ENCODE data around the gene LGALSL.

LGALSL gene

DNA sequence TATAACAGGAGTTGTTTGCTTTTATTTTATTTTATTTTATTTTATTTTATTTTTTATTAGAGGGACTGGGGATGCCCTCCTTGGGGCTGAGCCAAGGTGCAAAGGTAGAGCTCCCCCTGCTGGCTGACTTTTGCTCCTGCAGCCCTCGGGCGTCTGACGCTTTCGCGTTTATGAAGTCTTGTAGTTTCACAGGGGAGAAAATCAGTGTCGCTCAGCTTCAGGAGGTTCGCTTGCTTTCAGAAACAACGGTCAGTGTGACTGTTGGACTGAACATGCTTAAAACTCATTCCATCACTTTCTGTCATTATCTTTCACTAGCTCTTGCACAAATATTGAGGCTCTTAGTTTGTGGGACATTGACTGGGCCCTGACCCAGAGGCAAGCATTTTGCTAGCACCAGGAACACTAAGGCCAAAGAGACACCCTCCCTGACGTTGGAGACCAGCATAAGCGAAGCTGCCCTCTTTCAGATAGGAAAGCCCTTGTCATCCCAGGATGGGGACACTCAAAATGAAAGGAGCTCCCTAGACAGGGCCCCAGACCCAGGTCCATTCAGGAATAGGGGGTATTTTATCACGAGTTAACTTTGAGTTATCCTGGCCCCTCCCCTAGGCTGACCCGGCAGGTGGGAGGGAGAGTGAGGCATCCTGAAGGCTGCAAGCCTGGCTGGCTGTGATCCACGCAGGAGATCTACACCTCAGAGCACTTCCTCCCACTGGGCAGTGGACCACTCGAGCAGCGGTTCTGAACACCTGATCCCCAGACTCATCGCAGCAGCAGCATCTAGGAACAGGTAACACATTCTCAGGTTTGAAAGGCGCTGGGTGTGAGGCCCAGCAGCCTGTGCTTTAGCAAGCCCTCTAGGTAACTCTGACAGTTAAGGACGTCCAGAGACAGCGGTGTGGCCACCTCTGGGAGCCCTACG is 34.4 kb downstream of the LGALSL start:
- ATAC-seq: peak; percentile 75
- TF ChIP-seq CSRNP3 (CRISPR knock-in tag; IDR thresholded peaks at IDR 0.05) (no peak), SNAI2 (CRISPR knock-in tag; IDR thresholded peaks at IDR 0.05) (no peak), CSDC2 (CRISPR knock-in tag; IDR thresholded peaks at IDR 0.05) (no peak), TCF4 (CRISPR knock-in tag; IDR thresholded peaks at IDR 0.05; ENCODE audit: borderline replicate concordance) (no peak), ZNF70 (CRISPR knock-in tag; IDR thresholded peaks at IDR 0.05) (no peak), ESRRG (CRISPR knock-in tag; IDR thresholded peaks at IDR 0.05) (no peak), RARB (CRISPR knock-in tag; IDR thresholded peaks at IDR 0.05) (no peak), OSR1 (CRISPR knock-in tag; IDR thresholded peaks at IDR 0.05) (no peak), TOX (CRISPR knock-in tag; IDR thresholded peaks at IDR 0.05; ENCODE audit: borderline replicate concordance) (no peak), ZFP30 (CRISPR knock-in tag; IDR thresholded peaks at IDR 0.05) (no peak), ZC3H10 (CRISPR knock-in tag; IDR thresholded peaks at IDR 0.05) (no peak), ZNF8 (CRISPR knock-in tag; IDR thresholded peaks at IDR 0.05) (no peak), BACH2 (CRISPR knock-in tag; IDR thresholded peaks at IDR 0.05; ENCODE audit: borderline replicate concordance) (no peak)
- TF ChIP-seq, protein P1, sequence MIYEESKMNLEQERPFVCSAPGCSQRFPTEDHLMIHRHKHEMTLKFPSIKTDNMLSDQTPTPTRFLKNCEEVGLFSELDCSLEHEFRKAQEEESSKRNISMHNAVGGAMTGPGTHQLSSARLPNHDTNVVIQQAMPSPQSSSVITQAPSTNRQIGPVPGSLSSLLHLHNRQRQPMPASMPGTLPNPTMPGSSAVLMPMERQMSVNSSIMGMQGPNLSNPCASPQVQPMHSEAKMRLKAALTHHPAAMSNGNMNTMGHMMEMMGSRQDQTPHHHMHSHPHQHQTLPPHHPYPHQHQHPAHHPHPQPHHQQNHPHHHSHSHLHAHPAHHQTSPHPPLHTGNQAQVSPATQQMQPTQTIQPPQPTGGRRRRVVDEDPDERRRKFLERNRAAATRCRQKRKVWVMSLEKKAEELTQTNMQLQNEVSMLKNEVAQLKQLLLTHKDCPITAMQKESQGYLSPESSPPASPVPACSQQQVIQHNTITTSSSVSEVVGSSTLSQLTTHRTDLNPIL (CRISPR knock-in tag; IDR thresholded peaks at IDR 0.05; ENCODE audit: low read depth): no peak
- TF ChIP-seq, protein P2, sequence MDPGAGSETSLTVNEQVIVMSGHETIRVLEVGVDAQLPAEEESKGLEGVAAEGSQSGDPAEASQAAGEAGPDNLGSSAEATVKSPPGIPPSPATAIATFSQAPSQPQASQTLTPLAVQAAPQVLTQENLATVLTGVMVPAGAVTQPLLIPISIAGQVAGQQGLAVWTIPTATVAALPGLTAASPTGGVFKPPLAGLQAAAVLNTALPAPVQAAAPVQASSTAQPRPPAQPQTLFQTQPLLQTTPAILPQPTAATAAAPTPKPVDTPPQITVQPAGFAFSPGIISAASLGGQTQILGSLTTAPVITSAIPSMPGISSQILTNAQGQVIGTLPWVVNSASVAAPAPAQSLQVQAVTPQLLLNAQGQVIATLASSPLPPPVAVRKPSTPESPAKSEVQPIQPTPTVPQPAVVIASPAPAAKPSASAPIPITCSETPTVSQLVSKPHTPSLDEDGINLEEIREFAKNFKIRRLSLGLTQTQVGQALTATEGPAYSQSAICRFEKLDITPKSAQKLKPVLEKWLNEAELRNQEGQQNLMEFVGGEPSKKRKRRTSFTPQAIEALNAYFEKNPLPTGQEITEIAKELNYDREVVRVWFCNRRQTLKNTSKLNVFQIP (CRISPR knock-in tag; IDR thresholded peaks at IDR 0.05; ENCODE audit: borderline replicate concordance, low read depth): no peak
- TF ChIP-seq, protein P3, sequence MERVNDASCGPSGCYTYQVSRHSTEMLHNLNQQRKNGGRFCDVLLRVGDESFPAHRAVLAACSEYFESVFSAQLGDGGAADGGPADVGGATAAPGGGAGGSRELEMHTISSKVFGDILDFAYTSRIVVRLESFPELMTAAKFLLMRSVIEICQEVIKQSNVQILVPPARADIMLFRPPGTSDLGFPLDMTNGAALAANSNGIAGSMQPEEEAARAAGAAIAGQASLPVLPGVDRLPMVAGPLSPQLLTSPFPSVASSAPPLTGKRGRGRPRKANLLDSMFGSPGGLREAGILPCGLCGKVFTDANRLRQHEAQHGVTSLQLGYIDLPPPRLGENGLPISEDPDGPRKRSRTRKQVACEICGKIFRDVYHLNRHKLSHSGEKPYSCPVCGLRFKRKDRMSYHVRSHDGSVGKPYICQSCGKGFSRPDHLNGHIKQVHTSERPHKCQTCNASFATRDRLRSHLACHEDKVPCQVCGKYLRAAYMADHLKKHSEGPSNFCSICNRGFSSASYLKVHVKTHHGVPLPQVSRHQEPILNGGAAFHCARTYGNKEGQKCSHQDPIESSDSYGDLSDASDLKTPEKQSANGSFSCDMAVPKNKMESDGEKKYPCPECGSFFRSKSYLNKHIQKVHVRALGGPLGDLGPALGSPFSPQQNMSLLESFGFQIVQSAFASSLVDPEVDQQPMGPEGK (CRISPR knock-in tag; IDR thresholded peaks at IDR 0.05; ENCODE audit: borderline replicate concordance): no peak
- TF ChIP-seq, protein P4, sequence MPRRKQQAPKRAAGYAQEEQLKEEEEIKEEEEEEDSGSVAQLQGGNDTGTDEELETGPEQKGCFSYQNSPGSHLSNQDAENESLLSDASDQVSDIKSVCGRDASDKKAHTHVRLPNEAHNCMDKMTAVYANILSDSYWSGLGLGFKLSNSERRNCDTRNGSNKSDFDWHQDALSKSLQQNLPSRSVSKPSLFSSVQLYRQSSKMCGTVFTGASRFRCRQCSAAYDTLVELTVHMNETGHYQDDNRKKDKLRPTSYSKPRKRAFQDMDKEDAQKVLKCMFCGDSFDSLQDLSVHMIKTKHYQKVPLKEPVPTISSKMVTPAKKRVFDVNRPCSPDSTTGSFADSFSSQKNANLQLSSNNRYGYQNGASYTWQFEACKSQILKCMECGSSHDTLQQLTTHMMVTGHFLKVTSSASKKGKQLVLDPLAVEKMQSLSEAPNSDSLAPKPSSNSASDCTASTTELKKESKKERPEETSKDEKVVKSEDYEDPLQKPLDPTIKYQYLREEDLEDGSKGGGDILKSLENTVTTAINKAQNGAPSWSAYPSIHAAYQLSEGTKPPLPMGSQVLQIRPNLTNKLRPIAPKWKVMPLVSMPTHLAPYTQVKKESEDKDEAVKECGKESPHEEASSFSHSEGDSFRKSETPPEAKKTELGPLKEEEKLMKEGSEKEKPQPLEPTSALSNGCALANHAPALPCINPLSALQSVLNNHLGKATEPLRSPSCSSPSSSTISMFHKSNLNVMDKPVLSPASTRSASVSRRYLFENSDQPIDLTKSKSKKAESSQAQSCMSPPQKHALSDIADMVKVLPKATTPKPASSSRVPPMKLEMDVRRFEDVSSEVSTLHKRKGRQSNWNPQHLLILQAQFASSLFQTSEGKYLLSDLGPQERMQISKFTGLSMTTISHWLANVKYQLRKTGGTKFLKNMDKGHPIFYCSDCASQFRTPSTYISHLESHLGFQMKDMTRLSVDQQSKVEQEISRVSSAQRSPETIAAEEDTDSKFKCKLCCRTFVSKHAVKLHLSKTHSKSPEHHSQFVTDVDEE (CRISPR knock-in tag; IDR thresholded peaks at IDR 0.05): no peak

- ATAC-seq: no peak
- TF ChIP-seq ISL1 (CRISPR knock-in tag; IDR thresholded peaks at IDR 0.05): no peak
- TF ChIP-seq, protein P1 (CRISPR knock-in tag; IDR thresholded peaks at IDR 0.05; ENCODE audit: low read depth): no peak
- TF ChIP-seq, protein P4 (CRISPR knock-in tag; IDR thresholded peaks at IDR 0.05): peak; percentile 44; the same call in 1 of the 2 replicates
- peak; percentile 74 for TF ChIP-seq TCF4 (CRISPR knock-in tag; IDR thresholded peaks at IDR 0.05; ENCODE audit: borderline replicate concordance)
Measured at GRCh38 chr2:64489081-64489751, 35.3 kb downstream of the LGALSL start.
